ENCODE data around the gene DNAJC7. TPM values are rescaled to one million over a fixed set of nuclear protein-coding genes. Genes with fewer than 3 reads are reported as not detected.
"Not testable (repeated sequence)": the region's sequence is repeated elsewhere in the genome, so short reads cannot be mapped to it uniquely, and the experiment has no call there.

DNAJC7 gene
- total RNA-seq, 1 donor from 2014 or later = 76.6 TPM

GRCh38 chr17:42018988-42019387, 1.7 kb upstream of the DNAJC7 start:
- intact Hi-C loops (cut with micrococcal nuclease) = no loop called here
- DNase-seq (no peak), ATAC-seq (no peak)

GRCh38 chr17:42018339-42018738, 1.1 kb upstream of the DNAJC7 start:
- DNase-seq = no peak
- ATAC-seq = no peak
- intact Hi-C loops (cut with micrococcal nuclease) = no loop called here

- intact Hi-C loops (cut with micrococcal nuclease) = no loop called here
- DNase-seq (no peak), ATAC-seq (no peak)
Measured at GRCh38 chr17:42017866-42018200, 594 bp upstream of the DNAJC7 start.

- ATAC-seq (no peak), DNase-seq (no peak)
- intact Hi-C loops (cut with micrococcal nuclease) = no loop called here
Measured at GRCh38 chr17:42016411-42016831, 818 bp downstream of the DNAJC7 start.

GRCh38 chr17:42013740-42014139, 3.5 kb downstream of the DNAJC7 start:
- intact Hi-C loops (cut with micrococcal nuclease); ATAC-seq; DNase-seq: not testable (repeated sequence)

GRCh38 chr17:42012363-42012762, 4.9 kb downstream of the DNAJC7 start:
- intact Hi-C loops (cut with micrococcal nuclease); DNase-seq; ATAC-seq: not testable (repeated sequence)

GRCh38 chr17:42010898-42011516, 6.2 kb downstream of the DNAJC7 start:
- DNase-seq = no peak
- intact Hi-C loops (cut with micrococcal nuclease) = no loop called here
- no peak for ATAC-seq

- DNase-seq; intact Hi-C loops (cut with micrococcal nuclease): not testable (repeated sequence)
- peak; percentile 30 for ATAC-seq
Measured at GRCh38 chr17:42010266-42010680, 7.0 kb downstream of the DNAJC7 start.

GRCh38 chr17:42009170-42009569, 8.1 kb downstream of the DNAJC7 start:
- ATAC-seq (no peak), DNase-seq (no peak)
- intact Hi-C loops (cut with micrococcal nuclease) = no loop called here

- intact Hi-C loops (cut with micrococcal nuclease) = no loop called here
- DNase-seq (no peak), ATAC-seq (no peak)
Measured at GRCh38 chr17:42005166-42005565, 12.1 kb downstream of the DNAJC7 start.

GRCh38 chr17:42002792-42003301, 14.4 kb downstream of the DNAJC7 start:
- no peak for DNase-seq
- intact Hi-C loops (cut with micrococcal nuclease) = no loop called here
- ATAC-seq = no peak

GRCh38 chr17:42002175-42002791, 15.0 kb downstream of the DNAJC7 start:
- ATAC-seq (no peak), DNase-seq (no peak)
- intact Hi-C loops (cut with micrococcal nuclease) = no loop called here

GRCh38 chr17:42001729-42002128, 15.5 kb downstream of the DNAJC7 start:
- intact Hi-C loops (cut with micrococcal nuclease) = no loop called here
- DNase-seq = no peak
- ATAC-seq = no peak

- intact Hi-C loops (cut with micrococcal nuclease) = no loop called here
- no peak for DNase-seq
- ATAC-seq = peak; percentile 55
Measured at GRCh38 chr17:42000413-42001133, 16.7 kb downstream of the DNAJC7 start.

GRCh38 chr17:41998497-41998896, 18.7 kb downstream of the DNAJC7 start:
- intact Hi-C loops (cut with micrococcal nuclease) = no loop called here
- ATAC-seq = no peak
- no peak for DNase-seq

GRCh38 chr17:41996855-41997164, 20.4 kb downstream of the DNAJC7 start:
- DNase-seq (no peak), ATAC-seq (no peak)
- intact Hi-C loops (cut with micrococcal nuclease) = no loop called here

- peak; percentile 12 for ATAC-seq
- intact Hi-C loops (cut with micrococcal nuclease) = no loop called here
- DNase-seq = no peak
Measured at GRCh38 chr17:41992576-41992975, 24.7 kb downstream of the DNAJC7 start.

GRCh38 chr17:41989702-41990419, 27.4 kb downstream of the DNAJC7 start:
- intact Hi-C loops (cut with micrococcal nuclease) = no loop called here
- DNase-seq (no peak), ATAC-seq (no peak)

- DNase-seq (no peak), ATAC-seq (no peak)
- intact Hi-C loops (cut with micrococcal nuclease) = no loop called here
Measured at GRCh38 chr17:41988418-41988817, 28.8 kb downstream of the DNAJC7 start.

- intact Hi-C loops (cut with micrococcal nuclease) = no loop called here
- DNase-seq = no peak
- ATAC-seq = no peak
Measured at GRCh38 chr17:41987642-41988041, 29.6 kb downstream of the DNAJC7 start.

All from left ventricle myocardium superior (tissue), 1 donor.